Fibroblast of pulmonary artery (primary cell): ENCODE results near the gene SUPT7L.
A peak's percentile ranks its signal among the peaks of the same experiment; 100 is the strongest.
"Not testable (repeated sequence)": the region's sequence is repeated elsewhere in the genome, so short reads cannot be mapped to it uniquely, and the experiment has no call there.

ENCODE experiments used
- DNase-seq: peaks from one replicate; pipeline ENCODE4 v3.0.0-alpha.2; 2010; ENCODE audit warnings: low read depth
- H3K4me3 ChIP-seq: replicated peaks from 2 replicates; pipeline ENCODE4 v1.5.1; 2011; ENCODE audit warnings: low read depth, mild to moderate bottlenecking, control low read depth, low read length, moderate library complexity
- CTCF ChIP-seq: IDR thresholded peaks from 2 replicates; pipeline ENCODE4 v1.5.1; 2011; ENCODE audit warnings: mild to moderate bottlenecking, control low read depth, low read length, inconsistent platforms; ENCODE audit errors: missing control alignments

SUPT7L gene

GRCh38 chr2:27685577-27685976 lies 22.2 kb upstream of the SUPT7L start:
- TF ChIP-seq CTCF: no peak
- DNase-seq: no peak

GRCh38 chr2:27685006-27685405 lies 21.6 kb upstream of the SUPT7L start:
- not testable (repeated sequence) for DNase-seq, H3K4me3 ChIP-seq

More at GRCh38 chr2:27685577-27685976, 22.2 kb upstream of the SUPT7L start:
- no peak overlapping the region for H3K4me3 ChIP-seq

GRCh38 chr2:27683390-27684071 lies 20.1 kb upstream of the SUPT7L start:
- H3K4me3 ChIP-seq: no peak overlapping the region
- peak; percentile 90 for TF ChIP-seq CTCF
- DNase-seq: peak; percentile 96

- not testable (repeated sequence) for H3K4me3 ChIP-seq
- peak; percentile 88 for DNase-seq
These were observed 18.9 kb upstream of the SUPT7L start for GRCh38 chr2:27682334-27682771.

GRCh38 chr2:27681841-27682240 lies 18.4 kb upstream of the SUPT7L start:
- TF ChIP-seq CTCF: no peak
- DNase-seq: peak; percentile 48
- no peak overlapping the region for H3K4me3 ChIP-seq

GRCh38 chr2:27680571-27680970 lies 17.2 kb upstream of the SUPT7L start:
- no peak for DNase-seq
- TF ChIP-seq CTCF: no peak
- no peak overlapping the region for H3K4me3 ChIP-seq

GRCh38 chr2:27672723-27673486 lies 9.5 kb upstream of the SUPT7L start:
- TF ChIP-seq CTCF: no peak
- DNase-seq: no peak

GRCh38 chr2:27671235-27671634 lies 7.8 kb upstream of the SUPT7L start:
- no peak for DNase-seq
- TF ChIP-seq CTCF: no peak
- H3K4me3 ChIP-seq: no peak overlapping the region

More at GRCh38 chr2:27672723-27673486, 9.5 kb upstream of the SUPT7L start:
- H3K4me3 ChIP-seq: no peak overlapping the region
